Keratinocyte (primary cell): ENCODE measurements around the gene ZFYVE1. TPM values are rescaled to one million over a fixed set of nuclear protein-coding genes. Genes with fewer than 3 reads are reported as not detected.
"Not testable (repeated sequence)": the region's sequence is repeated elsewhere in the genome, so short reads cannot be mapped to it uniquely, and the experiment has no call there.

Experiments
- DNase-seq: peaks from one replicate; pipeline ENCODE4 v3.0.0-alpha.2; 2011; ENCODE audit warnings: low read depth, missing footprints, low spot score
- FAIRE-seq: peaks from 2 replicates; lab custom pipeline; 2011; peaks lifted over from hg19 to GRCh38; lab: Jason Lieb, UNC
- H2AFZ ChIP-seq: 2 replicates; pipeline ENCODE4 v1.6.0; 2012; ENCODE audit warnings: low read length, control low read depth, inconsistent platforms; ENCODE audit not compliant: control insufficient read depth
- H3K27ac ChIP-seq: 2 replicates; pipeline ENCODE4 v1.5.1; 2011; ENCODE audit warnings: low read length; ENCODE audit not compliant: control insufficient read depth, insufficient read depth
- H3K27me3 ChIP-seq: 3 replicates; pipeline ENCODE4 v1.6.0; 2011; ENCODE audit warnings: low read length; ENCODE audit not compliant: control insufficient read depth, insufficient read depth; ENCODE audit errors: extremely low read depth
- H3K36me3 ChIP-seq, 2 experiments: 2 replicates in 1 of 2; 3 replicates in 1 of 2; pipeline ENCODE4 v1.5.1; 2011; ENCODE audit warnings: low read length in 2 of 2, mild to moderate bottlenecking in 1 of 2; ENCODE audit not compliant: control insufficient read depth in 2 of 2, insufficient read depth in 2 of 2; ENCODE audit errors: extremely low read depth in 1 of 2
- H3K4me1 ChIP-seq: 3 replicates; pipeline ENCODE4 v1.5.1; 2011; ENCODE audit warnings: low read length; ENCODE audit not compliant: control insufficient read depth, insufficient read depth; ENCODE audit errors: extremely low read depth
- H3K4me2 ChIP-seq: 3 replicates; pipeline ENCODE4 v1.6.0; 2011; ENCODE audit warnings: low read depth, low read length; ENCODE audit not compliant: control insufficient read depth, insufficient read depth; ENCODE audit errors: extremely low read depth
- H3K4me3 ChIP-seq, 3 experiments: fragments of 200-600 bp in 1 of 3; sonication (generic) in 1 of 3; 2 replicates in 2 of 3; 3 replicates in 1 of 3; pipeline ENCODE4 v1.5.1; 2011 to 2016; ENCODE audit warnings: low read length in 3 of 3, mild to moderate bottlenecking in 3 of 3, control low read depth in 2 of 3, inconsistent platforms in 1 of 3, low read depth in 1 of 3, mixed read lengths in 1 of 3, mixed run types in 1 of 3, moderate library complexity in 1 of 3; ENCODE audit not compliant: control insufficient read depth in 2 of 3, insufficient read depth in 2 of 3; ENCODE audit errors: extremely low read depth in 1 of 3
- H3K79me2 ChIP-seq: 2 replicates; pipeline ENCODE4 v1.6.0; 2012; ENCODE audit warnings: low read length; ENCODE audit not compliant: control insufficient read depth, insufficient read depth
- H3K9ac ChIP-seq: 3 replicates; pipeline ENCODE4 v1.6.0; 2011; ENCODE audit warnings: low read length; ENCODE audit not compliant: control insufficient read depth, insufficient read depth; ENCODE audit errors: extremely low read depth
- H3K9me1 ChIP-seq: 3 replicates; pipeline ENCODE4 v1.6.0; 2011; ENCODE audit warnings: low read length; ENCODE audit not compliant: control insufficient read depth, insufficient read depth; ENCODE audit errors: extremely low read depth
- H3K9me3 ChIP-seq: 2 replicates; pipeline ENCODE4 v1.5.1; 2012; ENCODE audit warnings: low read depth, low read length; ENCODE audit not compliant: control insufficient read depth
- H4K20me1 ChIP-seq: 3 replicates; pipeline ENCODE4 v1.6.0; 2011; ENCODE audit warnings: low read length; ENCODE audit not compliant: control insufficient read depth, insufficient read depth; ENCODE audit errors: extremely low read depth
- CTCF ChIP-seq, 3 experiments: IDR thresholded peaks in 1 of 3; conservative IDR thresholded peaks in 1 of 3; optimal IDR thresholded peaks in 1 of 3; 2 replicates in 2 of 3; 3 replicates in 1 of 3; pipeline versions ENCODE3 to v1.5.1; 2011; ENCODE audit warnings: low read length in 3 of 3, mild to moderate bottlenecking in 3 of 3, moderate library complexity in 2 of 3, control low read depth in 1 of 3, inconsistent platforms in 1 of 3; ENCODE audit not compliant: insufficient read depth in 2 of 3; ENCODE audit errors: extremely low read depth in 1 of 3
- EZH2 ChIP-seq: IDR thresholded peaks from one replicate; pipeline ENCODE4 v1.6.1; 2012; ENCODE audit warnings: inconsistent platforms, mild to moderate bottlenecking, low read length, moderate library complexity
- dilution Hi-C: fragments of 300-500 bp; cut with MboI; formaldehyde crosslinking; loops from one replicate; pipeline ENCODE4 v1.7.0; 2020; ENCODE audit warnings: low sequenced_read_pairs; ENCODE audit not compliant: extremely low pct_ligation_motif_present
- polyA plus RNA-seq, 5 experiments: library from polyadenylated mRNA; depleted of rRNA in 3 of 5; stranded (reverse) in 3 of 5; stranded (forward) in 1 of 5; unstranded in 1 of 5; fragments of >200 nt; gene quantifications; 1 replicate in 1 of 5; 2 replicates in 3 of 5; 3 replicates in 1 of 5; pipeline versions ENCODE4 v1.2.1 to v1.2.3, GENCODE V29; 2011 to 2012; ENCODE audit warnings: missing spikeins in 2 of 5, low read depth in 1 of 5, low replicate concordance in 1 of 5

The ZFYVE1 gene
- polyA plus RNA-seq, 1 donor (not counting 4 experiments of a cell fraction or from before 2014, with no cell fraction given), result 10.8 TPM

GRCh38 chr14:72965249-72965648, 61.7 kb downstream of the ZFYVE1 start:
- Histone ChIP-seq H2AFZ (no peak overlapping the region), H3K4me2 (no peak overlapping the region), H3K36me3 (peaks cover 3 to 8% of the 10 kb centered on the region in 2 experiments), H3K4me3 (no peak overlapping the region), H3K27ac (no peak overlapping the region), H3K9me1 (peaks cover 3% of the 10 kb centered on the region), H3K27me3 (no peaks in the 10 kb centered on the region), H3K9me3 (no peaks in the 10 kb centered on the region), H3K9ac (no peak overlapping the region), H3K79me2 (no peaks in the 10 kb centered on the region), H3K4me1 (peaks cover 17% of the 10 kb centered on the region), H4K20me1 (no peaks in the 10 kb centered on the region)
- FAIRE-seq (no peak), DNase-seq (no peak)
- TF ChIP-seq CTCF (optimal IDR thresholded peaks at IDR 0.05 in 1 of 3, IDR thresholded peaks at IDR 0.05 in 1 of 3, conservative IDR thresholded peaks at IDR 0.05 in 1 of 3; ENCODE audit: extremely low read depth in 1 of 3, insufficient read depth in 2 of 3, low read length in 3 of 3) (no peak), EZH2 (no peak)
- dilution Hi-C loops, result no loop called here

GRCh38 chr14:72962829-72963312, 64.0 kb downstream of the ZFYVE1 start:
- peak; percentile 35 for DNase-seq
- no peaks in the 10 kb centered on the region for H3K79me2 ChIP-seq
- H3K9me3 ChIP-seq, result no peaks in the 10 kb centered on the region
- H2AFZ ChIP-seq, result no peak overlapping the region
- dilution Hi-C loops, result no loop called here
- H3K9ac ChIP-seq, result no peak overlapping the region
- peaks cover 3 to 6% of the 10 kb centered on the region in 2 experiments for H3K36me3 ChIP-seq
- no peak overlapping the region for H3K4me3 ChIP-seq
- no peak overlapping the region for H3K27ac ChIP-seq
- FAIRE-seq, result no peak
- H3K27me3 ChIP-seq, result no peaks in the 10 kb centered on the region
- H4K20me1 ChIP-seq, result no peaks in the 10 kb centered on the region
- no peak overlapping the region for H3K4me2 ChIP-seq
- peaks cover 17% of the 10 kb centered on the region for H3K4me1 ChIP-seq
- no peak for TF ChIP-seq CTCF (optimal IDR thresholded peaks at IDR 0.05 in 1 of 3, IDR thresholded peaks at IDR 0.05 in 1 of 3, conservative IDR thresholded peaks at IDR 0.05 in 1 of 3; ENCODE audit: extremely low read depth in 1 of 3, insufficient read depth in 2 of 3, low read length in 3 of 3)
- TF ChIP-seq EZH2, result no peak
- H3K9me1 ChIP-seq, result peaks cover 3% of the 10 kb centered on the region

- H3K4me3 ChIP-seq, H3K79me2 ChIP-seq, dilution Hi-C loops, H3K36me3 ChIP-seq, H3K27me3 ChIP-seq, DNase-seq, FAIRE-seq, H3K9me1 ChIP-seq, H4K20me1 ChIP-seq, H3K9me3 ChIP-seq: not testable (repeated sequence)
- peaks cover 17% of the 10 kb centered on the region for H3K4me1 ChIP-seq
- H3K27ac ChIP-seq, result peak overlapping the region; percentile 69
- H3K4me2 ChIP-seq, result peak overlapping the region; percentile 56
- H3K9ac ChIP-seq, result peak overlapping the region; percentile 60
- H2AFZ ChIP-seq, result peak overlapping the region; percentile 3
Measured at GRCh38 chr14:72962336-72962754, 64.6 kb downstream of the ZFYVE1 start.
